ENCODE measurements around the gene HPCAL1.

Gene HPCAL1

GRCh38 chr2:10475221-10475722 lies 172.6 kb downstream of the HPCAL1 start:
- no peak for DNase-seq

- no peak for DNase-seq
Measured at GRCh38 chr2:10475811-10476660, 173.3 kb downstream of the HPCAL1 start.

GRCh38 chr2:10476723-10477442 lies 174.2 kb downstream of the HPCAL1 start:
- no peak for DNase-seq
